ENCODE results near the gene STK11IP.

- TF ChIP-seq TP53 (CRISPR knock-in tag; IDR thresholded peaks at IDR 0.05) (no peak), IRF2 (CRISPR knock-in tag; IDR thresholded peaks at IDR 0.05; ENCODE audit: borderline replicate concordance, low read depth) (no peak), SP1 (CRISPR knock-in tag; conservative IDR thresholded peaks at IDR 0.05) (no peak)
Measured at GRCh38 chr2:219578811-219579613, 18.6 kb upstream of the STK11IP start.
